Trophoblast cell (in vitro differentiated cells and primary cell): ENCODE measurements around the gene TAF1B.

Experiments used
- DNase-seq, 2 donors: peaks; one replicate each; pipeline ENCODE4 v3.0.0-alpha.2; 2016
- H2AFZ ChIP-seq: 2 replicates; pipeline ENCODE4 v1.6.1; 2013; ENCODE audit warnings: low read length, moderate library complexity, mild to moderate bottlenecking; ENCODE audit not compliant: insufficient read depth, poor library complexity
- H2AK5ac ChIP-seq: 2 replicates; pipeline ENCODE4 v1.6.1; 2013; ENCODE audit warnings: mild to moderate bottlenecking, low read length
- H2BK120ac ChIP-seq: 2 replicates; pipeline ENCODE4 v1.6.1; 2013; ENCODE audit warnings: low read length, mild to moderate bottlenecking, moderate library complexity; ENCODE audit not compliant: insufficient read depth, poor library complexity
- H2BK12ac ChIP-seq: 2 replicates; pipeline ENCODE4 v1.6.1; 2013; ENCODE audit warnings: mild to moderate bottlenecking, low read length, moderate library complexity
- H2BK5ac ChIP-seq: 2 replicates; pipeline ENCODE4 v1.6.1; 2013; ENCODE audit warnings: low read length, low read depth, moderate library complexity, mild to moderate bottlenecking; ENCODE audit not compliant: poor library complexity
- H3K14ac ChIP-seq: 2 replicates; pipeline ENCODE4 v1.6.1; 2013; ENCODE audit warnings: mild to moderate bottlenecking, low read length
- H3K18ac ChIP-seq: 2 replicates; pipeline ENCODE4 v1.6.1; 2013; ENCODE audit warnings: mild to moderate bottlenecking, low read length
- H3K23ac ChIP-seq: 2 replicates; pipeline ENCODE4 v1.6.1; 2013; ENCODE audit warnings: low read length
- H3K27ac ChIP-seq: 2 replicates; pipeline ENCODE4 v1.5.1; 2013; ENCODE audit warnings: low read depth, mild to moderate bottlenecking, inconsistent platforms, low read length, moderate library complexity
- H3K27me3 ChIP-seq: 2 replicates; pipeline ENCODE4 v1.6.1; 2013; ENCODE audit warnings: inconsistent platforms, mild to moderate bottlenecking, low read length, moderate library complexity; ENCODE audit not compliant: insufficient read depth
- H3K36me3 ChIP-seq, 2 experiments: 1 replicate in 1 of 2; 2 replicates in 1 of 2; pipeline ENCODE4 v1.6.1; 2013; ENCODE audit warnings: low read length in 2 of 2, mild to moderate bottlenecking in 2 of 2, moderate library complexity in 1 of 2; ENCODE audit not compliant: insufficient read depth in 2 of 2, control insufficient read depth in 1 of 2
- H3K4ac ChIP-seq: 2 replicates; pipeline ENCODE4 v1.6.1; 2013; ENCODE audit warnings: low read depth, mild to moderate bottlenecking, low read length, moderate library complexity
- H3K4me1 ChIP-seq, 2 experiments: 1 replicate in 1 of 2; 2 replicates in 1 of 2; pipeline ENCODE4 v1.6.1; 2013; ENCODE audit warnings: low read length in 2 of 2, mild to moderate bottlenecking in 2 of 2, moderate library complexity in 1 of 2; ENCODE audit not compliant: insufficient read depth in 2 of 2, control insufficient read depth in 1 of 2
- H3K4me2 ChIP-seq: 2 replicates; pipeline ENCODE4 v1.6.1; 2013; ENCODE audit warnings: inconsistent platforms, mild to moderate bottlenecking, low read length, moderate library complexity
- H3K4me3 ChIP-seq: 2 replicates; pipeline ENCODE4 v1.5.1; 2013; ENCODE audit warnings: mild to moderate bottlenecking, low read depth, low read length, inconsistent platforms
- H3K79me1 ChIP-seq: one replicate; pipeline ENCODE4 v1.6.1; 2013; ENCODE audit warnings: low read length
- H3K79me2 ChIP-seq: 2 replicates; pipeline ENCODE4 v1.6.1; 2013; ENCODE audit warnings: low read length, mild to moderate bottlenecking; ENCODE audit not compliant: control insufficient read depth, insufficient read depth, poor library complexity
- H3K9ac ChIP-seq: 2 replicates; pipeline ENCODE4 v1.6.1; 2013; ENCODE audit warnings: mild to moderate bottlenecking, low read length
- H3K9me3 ChIP-seq: 2 replicates; pipeline ENCODE4 v1.6.1; 2013; ENCODE audit warnings: low read depth, mild to moderate bottlenecking, control low read depth, inconsistent platforms, low read length; ENCODE audit not compliant: insufficient read depth
- H4K12ac ChIP-seq: 2 replicates; pipeline ENCODE4 v1.6.1; 2013; ENCODE audit warnings: low read depth, mild to moderate bottlenecking, low read length, moderate library complexity
- H4K8ac ChIP-seq: 2 replicates; pipeline ENCODE4 v1.6.1; 2013; ENCODE audit warnings: low read depth, mild to moderate bottlenecking, low read length, moderate library complexity
- H4K91ac ChIP-seq: one replicate; pipeline ENCODE4 v1.6.1; 2013; ENCODE audit warnings: low read depth, mild to moderate bottlenecking, low read length, moderate library complexity
- WGBS: extraction: QIAGEN DNeasy Blood & Tissue Kit; methylation state at CpG from one replicate; pipeline ENCODE4 v1.1.7; 2013; ENCODE audit warnings: missing lambda C conversion rate; ENCODE audit not compliant: insufficient read length, insufficient coverage; ENCODE audit errors: extremely low coverage; 5-methylcytosine and 5-hydroxymethylcytosine counted together

TAF1B gene

DNA sequence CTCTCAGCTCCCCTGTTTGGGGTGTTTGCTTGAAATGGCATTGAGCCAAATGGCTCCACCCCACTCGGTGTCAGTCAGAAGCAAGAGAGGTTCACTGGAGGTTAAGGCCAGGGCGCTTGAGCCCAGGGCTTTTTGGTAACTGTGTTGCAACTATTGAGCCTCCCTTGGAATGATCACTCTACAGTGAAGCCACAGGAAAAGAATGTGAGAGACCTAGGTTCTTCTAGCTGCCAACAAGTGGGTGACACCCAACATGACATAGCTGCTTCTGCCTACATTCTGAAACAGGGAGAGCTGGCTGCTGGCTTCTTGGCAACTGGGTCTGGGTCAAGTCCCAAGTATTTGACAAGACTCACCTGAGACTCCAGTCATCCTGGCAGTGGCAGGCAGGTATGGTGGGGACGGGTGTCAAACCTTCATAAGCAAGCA is 101.1 kb downstream of the TAF1B start:
- no peak overlapping the region for H4K12ac ChIP-seq
- no peak overlapping the region for H2BK12ac ChIP-seq
- H2BK120ac ChIP-seq = no peak overlapping the region
- no peak overlapping the region for H2AFZ ChIP-seq
- no peak overlapping the region for H3K4me2 ChIP-seq
- no peak overlapping the region for H2BK5ac ChIP-seq
- H4K91ac ChIP-seq = no peak overlapping the region
- H2AK5ac ChIP-seq = no peak overlapping the region
- no peaks in the 10 kb centered on the region for H3K9me3 ChIP-seq
- H3K9ac ChIP-seq = no peak overlapping the region
- H3K14ac ChIP-seq = no peak overlapping the region
- peaks cover 14 to 17% of the 10 kb centered on the region in 2 experiments for H3K4me1 ChIP-seq
- H3K27ac ChIP-seq = no peak overlapping the region
- H3K4ac ChIP-seq = no peak overlapping the region
- no peaks in the 10 kb centered on the region for H3K27me3 ChIP-seq
- peak; percentile 33 to 76 for DNase-seq
- no peaks in the 10 kb centered on the region for H3K36me3 ChIP-seq
- H3K79me2 ChIP-seq = no peaks in the 10 kb centered on the region
- no peak overlapping the region for H3K4me3 ChIP-seq
- no peak overlapping the region for H3K23ac ChIP-seq
- H4K8ac ChIP-seq = no peak overlapping the region
- H3K79me1 ChIP-seq = no peaks in the 10 kb centered on the region
- no peak overlapping the region for H3K18ac ChIP-seq
- no CpG with 5 or more reads among the region's 3 CpGs for WGBS

- Histone ChIP-seq H3K14ac (no peak overlapping the region), H3K9ac (no peak overlapping the region), H3K36me3 (no peaks in the 10 kb centered on the region), H3K27me3 (no peaks in the 10 kb centered on the region), H3K79me2 (peaks cover under 1% of the 10 kb centered on the region), H2AK5ac (no peak overlapping the region), H4K8ac (no peak overlapping the region), H3K4me2 (no peak overlapping the region), H3K23ac (no peak overlapping the region), H2BK5ac (no peak overlapping the region), H4K12ac (no peak overlapping the region), H3K27ac (no peak overlapping the region), H3K79me1 (peaks cover 6% of the 10 kb centered on the region), H4K91ac (no peak overlapping the region), H2BK120ac (no peak overlapping the region), H3K4me3 (no peak overlapping the region), H3K18ac (no peak overlapping the region), H2BK12ac (no peak overlapping the region), H2AFZ (no peak overlapping the region), H3K4ac (no peak overlapping the region), H3K4me1 (peaks cover 15 to 17% of the 10 kb centered on the region in 2 experiments), H3K9me3 (no peaks in the 10 kb centered on the region)
- no CpG with 5 or more reads among the region's 7 CpGs for WGBS
- peak; percentile 57 to 75 for DNase-seq
These were observed 102.3 kb downstream of the TAF1B start for GRCh38 chr2:9945596-9945995.

DNA sequence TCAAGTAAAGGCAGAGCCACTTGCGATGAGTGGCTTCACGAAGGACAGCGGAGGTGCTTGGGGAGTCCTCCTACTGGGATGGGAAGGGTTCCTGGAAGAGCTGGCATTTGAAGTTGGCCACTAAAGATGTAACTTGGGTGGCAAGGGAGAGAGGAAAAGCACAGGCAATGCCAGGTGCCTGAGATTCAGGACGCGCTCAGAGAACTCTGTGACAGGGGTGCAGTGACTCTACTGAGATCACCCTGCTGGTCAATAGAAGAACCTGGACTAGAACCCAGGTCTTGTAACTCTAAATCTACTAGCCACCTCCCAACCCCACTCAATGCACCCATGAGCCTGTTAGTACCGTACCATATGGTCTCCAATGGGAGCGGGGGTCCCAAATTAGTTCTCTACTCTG is 102.8 kb downstream of the TAF1B start:
- no peak overlapping the region for H3K4me3 ChIP-seq
- H3K27me3 ChIP-seq = no peaks in the 10 kb centered on the region
- no peak overlapping the region for H3K27ac ChIP-seq
- H3K4ac ChIP-seq = no peak overlapping the region
- no peak overlapping the region for H2BK120ac ChIP-seq
- H2AK5ac ChIP-seq = no peak overlapping the region
- H4K12ac ChIP-seq = no peak overlapping the region
- H3K4me2 ChIP-seq = no peak overlapping the region
- peaks cover 5% of the 10 kb centered on the region for H3K79me2 ChIP-seq
- peaks cover 10% of the 10 kb centered on the region for H3K79me1 ChIP-seq
- no CpG with 5 or more reads among the region's 7 CpGs for WGBS
- DNase-seq = no peak
- H4K91ac ChIP-seq = no peak overlapping the region
- H3K36me3 ChIP-seq = no peaks in the 10 kb centered on the region
- H2BK12ac ChIP-seq = no peak overlapping the region
- H3K9ac ChIP-seq = no peak overlapping the region
- no peak overlapping the region for H2AFZ ChIP-seq
- H3K18ac ChIP-seq = no peak overlapping the region
- peaks cover 11 to 13% of the 10 kb centered on the region in 2 experiments for H3K4me1 ChIP-seq
- H3K23ac ChIP-seq = no peak overlapping the region
- no peaks in the 10 kb centered on the region for H3K9me3 ChIP-seq
- no peak overlapping the region for H3K14ac ChIP-seq
- H4K8ac ChIP-seq = no peak overlapping the region
- H2BK5ac ChIP-seq = no peak overlapping the region

DNA sequence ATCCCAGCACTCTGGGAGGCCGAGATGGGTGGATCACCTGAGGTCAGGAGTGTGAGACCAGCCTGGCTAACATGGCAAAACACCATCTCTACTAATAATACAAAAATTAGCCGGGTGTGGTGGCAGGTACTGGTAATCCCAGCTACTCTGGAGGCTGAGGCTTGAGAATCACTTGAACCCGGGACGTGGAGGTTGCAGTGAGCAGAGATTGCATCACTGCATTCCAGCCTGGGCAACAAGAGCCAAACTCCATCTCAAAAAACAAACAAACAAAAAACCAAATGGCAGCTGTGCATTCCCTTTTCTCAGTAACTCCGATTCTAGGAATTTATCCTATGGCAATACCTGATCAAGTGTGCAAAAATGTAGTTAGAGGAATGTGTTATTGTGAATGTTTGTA is 103.5 kb downstream of the TAF1B start:
- peak; percentile 66 to 68 for DNase-seq
- no CpG with 5 or more reads among the region's 5 CpGs for WGBS
- H3K18ac ChIP-seq = no peak overlapping the region

More for the DNA sequence above, 103.5 kb downstream of the TAF1B start:
- Histone ChIP-seq H4K91ac (no peak overlapping the region), H3K27ac (no peak overlapping the region), H3K79me1 (peaks cover 13% of the 10 kb centered on the region), H3K4ac (no peak overlapping the region), H3K9me3 (no peaks in the 10 kb centered on the region), H2BK5ac (no peak overlapping the region), H3K4me3 (no peak overlapping the region), H3K4me1 (peaks cover 7 to 8% of the 10 kb centered on the region in 2 experiments), H3K14ac (no peak overlapping the region), H2AFZ (no peak overlapping the region), H3K23ac (no peak overlapping the region), H2AK5ac (no peak overlapping the region), H2BK120ac (no peak overlapping the region), H2BK12ac (no peak overlapping the region), H3K4me2 (no peak overlapping the region), H3K79me2 (peaks cover 5% of the 10 kb centered on the region), H3K27me3 (no peaks in the 10 kb centered on the region), H4K12ac (no peak overlapping the region), H3K36me3 (no peaks in the 10 kb centered on the region), H4K8ac (no peak overlapping the region), H3K9ac (no peak overlapping the region)
